GM21576 (cell line): Measurements from ENCODE around the gene NETO1.

Experiments
- ATAC-seq: cut with Tn5 transposase; IDR thresholded peaks from one replicate; pipeline ENCODE4 v1.9.1; 2021; ENCODE audit warnings: mild to moderate bottlenecking, moderate library complexity; ENCODE audit not compliant: unreplicated experiment

NETO1 gene, protein sequence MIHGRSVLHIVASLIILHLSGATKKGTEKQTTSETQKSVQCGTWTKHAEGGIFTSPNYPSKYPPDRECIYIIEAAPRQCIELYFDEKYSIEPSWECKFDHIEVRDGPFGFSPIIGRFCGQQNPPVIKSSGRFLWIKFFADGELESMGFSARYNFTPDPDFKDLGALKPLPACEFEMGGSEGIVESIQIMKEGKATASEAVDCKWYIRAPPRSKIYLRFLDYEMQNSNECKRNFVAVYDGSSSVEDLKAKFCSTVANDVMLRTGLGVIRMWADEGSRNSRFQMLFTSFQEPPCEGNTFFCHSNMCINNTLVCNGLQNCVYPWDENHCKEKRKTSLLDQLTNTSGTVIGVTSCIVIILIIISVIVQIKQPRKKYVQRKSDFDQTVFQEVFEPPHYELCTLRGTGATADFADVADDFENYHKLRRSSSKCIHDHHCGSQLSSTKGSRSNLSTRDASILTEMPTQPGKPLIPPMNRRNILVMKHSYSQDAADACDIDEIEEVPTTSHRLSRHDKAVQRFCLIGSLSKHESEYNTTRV

DNA sequence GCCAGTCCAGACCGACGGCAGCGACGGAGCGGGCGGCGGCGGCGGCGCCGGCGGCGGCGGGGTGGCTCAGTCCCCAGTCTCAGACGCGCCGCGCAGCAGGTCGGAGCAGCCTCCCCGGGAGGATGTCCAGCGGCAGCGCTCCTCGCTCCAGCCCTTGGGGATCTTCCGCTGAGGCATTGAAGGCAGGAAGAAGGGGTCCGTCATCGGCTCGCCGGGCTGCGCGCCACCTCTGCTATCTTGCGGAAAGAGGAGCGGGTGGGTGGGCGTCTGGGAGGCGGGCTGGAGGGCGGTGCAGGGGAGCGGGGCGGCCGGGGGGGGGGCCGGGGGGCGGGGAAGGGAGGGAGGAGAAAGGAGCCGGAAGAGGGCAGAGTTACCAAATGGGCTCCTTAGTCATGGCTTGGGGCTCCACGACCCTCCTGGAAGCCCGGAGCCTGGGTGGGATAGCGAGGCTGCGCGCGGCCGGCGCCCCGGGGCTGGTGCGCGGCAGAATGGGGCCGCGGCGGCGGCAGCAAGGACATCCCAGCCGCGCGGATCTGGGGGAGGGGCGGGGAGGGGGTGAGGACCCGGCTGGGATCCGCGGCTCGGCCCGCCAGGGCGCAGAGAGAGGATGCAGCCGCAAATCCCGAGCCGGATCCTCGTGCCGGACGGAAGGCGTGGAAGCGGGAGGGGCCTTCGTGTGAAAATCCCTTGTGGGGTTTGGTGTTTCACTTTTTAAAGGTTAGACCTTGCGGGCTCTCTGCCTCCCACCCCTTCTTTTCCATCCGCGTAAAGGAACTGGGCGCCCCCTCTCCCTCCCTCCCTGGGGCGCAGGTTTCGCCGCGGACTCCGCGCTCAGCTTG, at the start of gene NETO1:
TSS of gene NETO1 (minus strand) at position 242 of the 839 bp plus-strand sequence. CDS start 696 bp downstream, outside the sequence.
- ATAC-seq, result no peak

DNA sequence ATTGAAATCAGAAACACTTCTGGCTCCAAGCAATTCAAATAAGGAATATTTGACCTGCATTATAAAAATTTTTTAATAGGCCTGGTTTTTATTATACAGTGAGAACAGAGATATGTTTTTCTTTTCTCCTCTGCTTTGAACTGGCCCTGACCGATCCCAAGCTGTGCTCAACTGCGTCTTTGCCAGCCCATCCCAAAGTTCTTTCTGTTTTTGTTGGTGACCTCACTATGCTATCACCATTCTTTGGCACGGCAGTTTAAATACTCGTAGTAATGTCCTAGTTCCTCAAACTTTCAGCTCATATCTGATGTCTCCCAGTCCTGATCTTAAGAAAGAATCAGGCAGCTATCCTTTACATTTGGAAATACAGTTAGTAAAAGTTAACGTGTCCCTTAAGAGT, 42.3 kb upstream of the NETO1 start:
- no peak for ATAC-seq

DNA sequence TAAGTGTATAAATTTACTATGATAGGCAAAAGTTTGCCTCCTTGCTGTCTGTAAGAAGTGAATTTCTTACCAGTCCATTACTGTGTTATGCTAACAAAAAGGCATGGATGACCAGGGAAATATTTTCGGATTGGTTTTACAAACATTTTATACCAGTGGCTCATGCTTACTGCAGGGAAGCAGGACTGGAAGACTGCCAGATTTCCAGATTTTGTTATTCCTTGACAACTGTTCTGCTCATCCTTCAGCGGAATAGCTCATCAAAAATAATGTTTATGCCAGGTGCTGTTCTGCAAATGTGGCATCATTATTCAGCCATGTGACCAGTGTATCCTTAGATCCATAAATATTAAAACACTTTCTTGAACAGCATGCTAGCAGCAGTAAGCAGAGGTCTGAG, 40.4 kb upstream of the NETO1 start:
- ATAC-seq, result no peak

DNA sequence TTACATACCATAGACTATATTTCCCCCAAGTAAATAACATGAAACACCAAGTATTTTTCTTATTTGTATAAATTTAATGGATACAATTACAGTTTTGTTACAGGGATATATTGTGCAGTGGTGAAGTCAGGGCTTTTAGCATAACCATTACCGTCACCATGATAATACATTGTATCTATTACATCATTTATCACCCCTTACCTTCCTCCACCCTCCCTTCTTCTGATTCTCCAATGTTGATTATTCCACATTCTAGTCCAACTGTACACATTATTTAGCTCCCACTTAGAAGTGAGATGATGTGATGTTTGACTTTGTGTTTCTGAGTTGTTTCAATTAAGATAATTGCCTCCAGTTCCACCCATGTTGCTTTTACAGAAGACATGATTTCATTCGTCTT, 35.2 kb upstream of the NETO1 start:
- no peak for ATAC-seq

DNA sequence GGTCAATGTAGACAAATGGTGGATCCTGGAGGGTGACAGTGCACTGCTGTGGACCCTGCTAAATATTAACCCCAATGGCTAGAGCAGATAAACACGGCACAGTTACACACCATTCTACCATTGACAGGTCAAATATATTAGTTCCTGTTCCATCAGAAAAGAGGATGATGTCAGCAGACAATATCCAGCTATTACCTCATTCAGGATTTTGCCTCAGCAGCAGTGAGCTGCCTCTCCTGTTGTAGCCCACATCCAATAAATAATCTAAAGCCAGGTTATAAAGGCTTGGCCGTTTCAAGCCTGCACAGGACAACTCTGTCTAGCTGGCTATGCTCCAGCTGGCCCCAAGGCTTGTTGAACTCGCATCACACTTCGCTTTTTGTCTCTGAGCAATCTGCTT, 31.6 kb upstream of the NETO1 start:
- ATAC-seq, result no peak

DNA sequence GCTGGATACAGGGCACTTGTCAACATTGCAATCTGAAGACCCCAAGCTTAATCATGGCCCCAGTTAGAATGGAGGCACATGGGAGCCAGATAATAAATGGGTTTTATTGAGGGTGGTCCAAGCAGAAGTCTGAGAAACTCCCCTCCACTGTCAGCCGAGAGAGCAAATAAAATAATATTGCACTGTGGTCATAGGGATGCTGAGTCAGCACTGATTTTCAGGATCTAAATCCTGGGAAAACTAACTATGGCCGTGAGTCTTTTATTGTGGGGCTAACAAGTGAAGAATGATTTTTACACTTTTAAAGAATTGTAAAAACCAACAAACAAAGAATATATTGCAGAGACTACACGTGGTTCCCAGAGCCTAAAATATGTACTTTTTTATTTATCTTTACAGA, 31.1 kb upstream of the NETO1 start:
- ATAC-seq, result no peak

DNA sequence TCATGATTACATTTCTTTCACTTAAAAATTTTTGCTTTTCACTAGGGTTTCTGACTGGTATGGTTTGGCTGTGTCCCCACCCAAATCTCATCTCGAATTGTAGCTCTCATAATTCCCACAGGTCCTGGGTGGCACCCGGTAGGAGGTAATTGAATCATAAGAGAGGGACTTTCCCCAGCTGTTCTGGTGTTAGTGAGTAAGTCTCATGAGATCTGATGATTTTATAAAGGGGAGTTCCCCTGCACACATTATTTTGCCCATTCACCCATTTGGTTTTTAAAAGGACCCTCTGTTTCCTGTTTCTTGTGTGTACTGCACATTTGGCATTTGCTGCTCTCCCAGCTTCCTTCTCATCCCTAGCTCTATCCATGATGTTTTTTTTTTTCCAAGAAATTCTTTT, 27.8 kb upstream of the NETO1 start:
- no peak for ATAC-seq

DNA sequence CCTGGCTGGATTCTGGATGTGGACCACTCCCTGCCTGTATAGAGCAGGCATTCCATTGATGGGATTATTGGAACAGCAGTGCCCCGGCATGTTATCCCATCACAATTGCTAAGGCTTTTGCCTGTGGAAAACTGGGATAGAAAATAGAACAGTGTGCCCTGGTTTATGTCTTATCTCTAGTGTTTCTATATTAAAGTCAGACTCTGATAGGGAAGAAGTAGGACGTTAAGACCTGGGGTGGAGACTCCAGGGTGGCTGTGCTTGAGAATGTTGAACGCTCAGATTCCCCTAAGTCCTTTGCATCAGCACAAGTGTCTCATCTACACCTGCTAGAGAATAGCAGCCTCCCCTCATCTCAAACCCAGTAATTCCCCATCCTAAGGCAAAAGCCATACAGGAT, 10.8 kb upstream of the NETO1 start:
- no peak for ATAC-seq

DNA sequence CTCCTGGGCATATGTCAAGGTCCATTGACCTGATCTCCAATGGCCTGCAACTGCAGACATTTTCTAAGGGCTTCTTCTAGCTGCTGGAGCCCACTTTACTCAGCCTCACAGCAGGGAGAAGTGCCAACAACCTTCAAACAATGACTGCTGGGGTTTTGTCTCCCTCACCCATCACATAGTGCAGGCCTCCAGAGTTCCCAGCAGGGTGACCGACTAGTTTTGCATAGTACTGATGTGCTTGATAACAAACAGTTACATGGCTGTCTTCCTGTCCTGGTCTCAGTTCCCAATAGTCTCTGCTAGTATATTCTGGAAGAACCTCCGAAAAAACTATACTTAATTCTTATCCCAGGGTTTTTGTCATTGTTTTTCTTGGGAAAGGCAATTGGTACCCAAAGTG, 10.4 kb upstream of the NETO1 start:
- no peak for ATAC-seq

DNA sequence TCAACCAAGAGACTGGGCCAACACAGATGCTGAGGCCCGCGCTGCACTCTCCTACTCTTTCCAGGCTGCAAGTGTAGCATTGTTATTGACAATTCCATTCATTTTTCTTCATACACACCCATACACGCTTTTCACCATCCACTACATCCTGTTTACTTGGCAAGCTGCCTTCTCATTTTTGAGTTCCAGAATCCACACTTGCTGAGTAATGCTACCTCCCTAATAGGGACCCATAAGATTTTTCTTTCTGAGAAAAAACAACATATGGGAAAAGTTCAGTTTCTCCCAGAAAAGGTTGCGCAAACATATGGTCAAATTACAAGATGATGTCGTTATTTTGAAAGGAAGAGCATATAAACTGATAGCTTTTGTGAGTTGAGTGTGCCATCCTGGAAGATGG, 3.3 kb upstream of the NETO1 start:
- ATAC-seq, result no peak

DNA sequence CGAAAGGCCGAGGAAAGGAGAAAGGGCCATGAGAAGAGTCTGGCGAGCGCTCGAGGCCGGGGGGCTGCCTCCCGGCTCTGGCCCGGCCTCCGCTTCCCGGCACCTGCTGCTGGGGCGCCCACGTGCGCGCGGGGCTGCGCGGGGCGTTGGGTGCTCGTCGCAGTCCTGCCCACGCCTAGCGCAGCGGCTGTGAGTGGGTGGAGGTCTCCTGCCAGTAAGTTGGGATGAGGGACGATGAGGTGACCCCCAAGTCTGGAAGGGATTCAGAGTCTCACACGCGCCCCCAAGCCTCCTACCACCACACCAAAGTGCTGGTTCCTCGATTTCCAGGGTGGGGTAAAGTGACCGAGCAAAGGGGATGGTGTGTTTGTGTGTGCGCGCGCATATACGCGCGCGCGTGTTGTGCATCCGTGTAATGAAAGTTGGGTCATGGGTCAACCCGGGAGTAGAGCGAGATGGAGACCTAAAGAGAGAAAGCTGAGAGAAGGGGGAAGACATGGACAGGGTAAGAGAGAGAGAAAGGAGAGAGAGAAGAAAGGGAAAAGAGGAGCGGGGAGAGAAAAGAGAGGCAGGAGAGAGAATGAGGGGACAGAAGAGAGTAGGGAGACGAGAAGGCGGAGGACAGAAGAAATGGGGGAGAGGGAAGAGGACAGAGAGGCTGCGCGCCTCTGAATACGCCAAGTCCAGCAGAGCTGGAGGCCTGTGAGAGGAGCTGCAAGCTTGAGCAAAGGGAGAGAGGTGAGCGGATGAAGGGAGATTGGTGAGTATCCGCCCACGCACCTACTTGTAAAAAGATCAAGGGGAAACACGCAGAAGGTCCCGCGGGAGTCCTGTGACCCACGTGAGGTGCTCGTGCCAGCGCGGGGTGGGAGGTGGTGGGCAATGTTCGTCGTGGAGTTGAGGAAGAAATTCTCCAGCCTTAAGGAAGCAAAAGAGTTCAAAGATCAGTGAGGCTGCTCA, 1.7 kb upstream of the NETO1 start:
- ATAC-seq, result no peak

DNA sequence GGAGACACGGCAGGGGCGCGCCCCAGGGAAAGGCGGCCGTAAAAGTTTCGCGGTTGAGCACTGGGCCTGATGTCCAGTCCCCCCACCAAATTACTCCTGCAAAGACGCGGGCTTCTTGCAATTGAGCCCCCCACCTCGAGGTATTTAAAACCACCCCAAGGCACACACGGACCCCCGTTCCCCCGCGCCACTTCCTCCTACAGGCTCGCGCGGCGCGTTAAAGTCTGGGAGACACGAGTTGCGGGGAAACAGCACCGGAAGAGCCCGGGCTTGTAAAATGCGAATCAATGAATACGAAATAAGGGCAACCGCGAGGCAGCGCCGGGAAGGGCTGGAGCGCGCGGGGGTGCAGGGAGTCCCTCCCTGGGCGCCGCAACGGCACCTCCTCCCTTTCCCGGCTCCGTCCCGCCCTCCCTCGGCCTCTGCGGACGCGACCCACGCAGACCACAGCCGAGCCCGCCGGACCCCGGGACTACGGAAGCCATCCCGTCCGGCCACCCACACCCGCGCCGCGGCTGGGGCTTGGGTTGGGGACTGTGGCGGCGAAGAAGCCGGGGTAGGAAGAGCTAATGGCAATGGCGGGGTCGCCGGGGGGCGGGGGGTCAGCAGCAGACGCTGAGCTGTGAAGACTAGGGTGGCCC, 918 bp upstream of the NETO1 start:
- no peak for ATAC-seq

DNA sequence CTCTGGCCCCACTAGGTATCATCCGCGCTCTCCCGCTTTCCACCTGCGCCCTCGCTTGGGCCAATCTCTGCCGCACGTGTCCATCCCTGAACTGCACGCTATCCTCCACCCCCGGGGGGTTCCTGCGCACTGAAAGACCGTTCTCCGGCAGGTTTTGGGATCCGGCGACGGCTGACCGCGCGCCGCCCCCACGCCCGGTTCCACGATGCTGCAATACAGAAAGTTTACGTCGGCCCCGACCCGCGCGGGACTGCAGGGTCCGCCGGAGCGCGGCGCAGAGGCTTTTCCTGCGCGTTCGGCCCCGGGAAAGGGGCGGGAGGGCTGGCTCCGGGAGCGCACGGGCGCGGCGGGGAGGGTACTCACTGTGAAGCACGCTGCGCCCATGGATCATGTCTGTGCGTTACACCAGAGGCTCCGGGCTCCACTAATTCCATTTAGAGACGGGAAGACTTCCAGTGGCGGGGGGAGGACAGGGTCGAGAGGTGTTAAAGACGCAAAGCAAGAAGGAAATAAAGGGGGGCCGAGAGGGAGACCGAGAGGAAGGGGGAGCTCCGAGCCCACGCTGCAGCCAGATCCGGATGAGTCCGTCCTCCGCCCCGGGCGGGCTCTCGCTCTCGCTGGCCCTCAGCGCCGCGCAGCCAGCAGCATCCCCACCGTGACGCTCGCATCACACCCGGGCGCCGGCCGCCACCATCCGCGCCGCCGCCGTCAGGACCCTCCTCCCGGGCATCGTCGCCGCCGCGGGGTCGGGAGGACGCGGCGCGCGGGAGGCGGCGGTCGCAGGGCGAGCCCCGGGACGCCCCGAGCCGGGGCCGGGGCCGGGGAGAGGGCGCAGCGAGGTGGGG, 664 bp downstream of the NETO1 start:
- no peak for ATAC-seq

DNA sequence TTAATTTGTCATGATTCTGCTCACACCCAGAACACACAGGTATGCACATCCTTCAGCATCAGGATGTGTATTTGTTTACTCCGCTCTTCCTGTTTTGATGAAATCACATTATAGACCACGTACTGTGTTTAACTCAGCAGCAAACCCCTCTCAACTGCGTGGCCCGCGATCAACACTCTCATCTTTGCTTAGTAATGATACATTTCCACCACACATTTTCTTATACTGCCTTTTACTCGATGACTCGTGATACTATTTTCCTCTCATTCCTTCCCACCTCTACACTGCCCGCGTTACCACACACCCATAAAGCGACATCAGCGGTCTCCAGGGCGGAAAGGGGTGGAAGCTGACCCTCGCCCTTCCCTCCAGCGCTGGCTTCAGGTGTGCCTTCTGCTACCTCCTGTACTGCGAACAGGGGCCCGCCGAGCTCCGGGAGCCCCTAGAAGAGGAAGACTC, 1.3 kb downstream of the NETO1 start:
- no peak for ATAC-seq

DNA sequence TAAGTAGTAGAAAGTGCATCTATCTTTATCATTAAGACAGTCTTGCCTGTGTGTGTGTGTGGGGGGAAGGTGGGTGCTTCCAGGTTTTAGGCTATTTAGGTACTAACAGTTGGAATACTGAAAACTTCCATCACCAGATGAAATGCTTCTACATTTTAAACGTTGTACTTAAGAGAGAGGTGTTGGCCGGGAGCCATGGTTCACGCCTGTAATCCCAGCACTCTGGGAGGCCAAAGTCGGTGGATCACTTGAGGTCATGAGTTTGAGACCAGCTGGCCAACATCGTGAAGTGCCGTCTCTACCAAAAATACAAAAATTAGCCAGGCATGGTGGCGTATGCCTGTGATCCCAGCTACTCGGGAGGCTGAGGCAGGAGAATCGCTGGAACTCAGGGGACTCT, 4.0 kb downstream of the NETO1 start:
- no peak for ATAC-seq

DNA sequence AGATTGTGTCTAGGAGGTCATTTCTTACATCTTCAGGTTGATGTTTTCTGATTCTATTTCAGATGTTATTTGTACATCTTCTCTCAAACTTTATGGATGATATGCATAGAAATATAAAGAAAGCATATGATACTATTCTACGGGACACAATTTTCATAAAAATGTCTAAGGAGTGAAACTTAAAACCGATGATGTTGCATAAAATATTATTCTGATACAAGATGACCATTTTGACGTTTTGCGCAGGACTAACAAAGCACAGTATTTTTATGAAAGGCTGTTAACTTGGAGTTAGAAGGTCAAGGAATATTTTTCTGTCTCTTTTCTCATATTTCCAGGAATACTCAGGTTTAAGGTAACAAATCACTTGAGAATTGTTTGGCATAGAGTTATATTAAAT, 8.7 kb downstream of the NETO1 start:
- no peak for ATAC-seq

DNA sequence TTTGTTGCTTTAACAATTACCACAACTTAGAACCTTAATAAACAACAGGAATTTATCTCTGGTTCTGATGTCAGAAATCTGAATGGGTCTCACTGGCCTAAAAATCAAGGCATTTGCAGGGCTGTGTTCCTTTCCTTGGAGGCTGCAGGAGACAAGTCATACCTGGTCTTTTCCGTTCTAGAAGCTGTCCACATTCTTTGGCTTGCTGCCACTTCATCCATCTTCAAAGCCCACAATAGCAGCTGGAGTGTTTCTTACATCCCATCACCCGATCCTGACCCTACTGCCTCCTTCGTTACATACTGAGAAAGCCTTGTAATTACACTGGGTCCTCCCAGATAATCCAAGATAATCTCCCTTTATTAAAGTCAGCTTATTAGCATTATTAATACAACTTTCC, 18.1 kb downstream of the NETO1 start:
- ATAC-seq, result no peak

DNA sequence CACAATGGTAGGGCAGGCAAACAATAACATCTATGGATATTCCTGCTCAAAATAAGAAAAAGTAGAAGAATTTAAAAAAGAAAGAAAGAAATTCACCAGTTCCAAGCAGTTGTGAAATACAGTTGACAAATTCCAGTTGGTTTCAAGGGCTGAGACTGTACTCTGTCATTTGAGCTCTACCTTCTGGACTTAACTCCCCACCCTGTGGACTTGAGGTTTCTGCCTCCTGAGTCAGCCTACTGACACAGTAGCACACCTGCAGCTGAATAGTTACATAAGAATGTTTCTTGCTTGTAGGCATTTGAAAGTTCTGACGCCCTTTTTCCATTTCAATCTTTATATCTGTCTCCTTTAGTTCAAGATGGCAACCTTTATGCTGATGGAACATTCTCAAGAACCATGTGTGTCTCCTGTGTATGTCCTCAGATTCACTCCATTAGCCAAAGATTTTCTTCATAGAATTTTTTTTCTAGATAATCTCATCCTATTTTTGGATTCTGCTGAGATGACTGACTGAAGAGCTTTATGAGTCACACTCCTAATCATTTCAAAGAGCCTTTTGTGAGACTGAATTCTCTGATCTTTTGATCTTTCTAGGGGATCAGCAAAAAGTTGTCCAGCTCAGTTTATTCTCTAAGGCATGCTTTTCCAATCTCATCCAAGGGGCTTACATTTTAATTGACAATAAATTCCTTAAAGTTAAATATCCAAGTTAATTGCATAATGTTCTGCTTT, 19.1 kb downstream of the NETO1 start:
- no peak for ATAC-seq

DNA sequence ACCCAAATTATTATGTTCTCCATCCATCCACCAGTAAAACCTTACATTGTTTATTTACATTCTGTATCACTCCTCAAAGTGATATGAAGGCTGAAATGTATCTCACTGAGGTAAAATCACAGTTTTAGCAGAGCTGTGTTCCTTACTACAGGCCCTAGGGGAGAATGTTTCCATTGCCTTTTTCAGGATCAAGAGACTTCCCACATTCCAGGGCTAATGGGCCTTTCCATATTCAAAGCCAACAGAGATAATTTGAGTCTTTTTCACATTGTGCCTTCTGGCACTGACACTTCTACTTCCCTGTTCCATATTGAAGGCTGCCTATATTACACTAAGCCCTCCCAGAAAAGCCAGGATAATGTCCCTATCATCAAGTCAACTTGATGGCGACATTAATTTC, 20.0 kb downstream of the NETO1 start:
- no peak for ATAC-seq
